Mucosa of stomach (tissue), 1 donor: ENCODE results near the gene EEF1A1.
"Not testable (repeated sequence)": the region's sequence is repeated elsewhere in the genome, so short reads cannot be mapped to it uniquely, and the experiment has no call there.

Experiments
- H3K27me3 ChIP-seq: one replicate; pipeline ENCODE4 v1.7.0; 2013; ENCODE audit warnings: mild to moderate bottlenecking, low read length; ENCODE audit not compliant: control insufficient read depth, insufficient read depth
- H3K36me3 ChIP-seq: one replicate; pipeline ENCODE4 v1.7.0; 2013; ENCODE audit warnings: low read length; ENCODE audit not compliant: control insufficient read depth, insufficient read depth
- H3K4me1 ChIP-seq: one replicate; pipeline ENCODE4 v1.7.0; 2013; ENCODE audit warnings: mild to moderate bottlenecking, low read length; ENCODE audit not compliant: control insufficient read depth, insufficient read depth
- H3K4me3 ChIP-seq: one replicate; pipeline ENCODE4 v1.7.0; 2013; ENCODE audit warnings: low read length
- H3K9ac ChIP-seq: one replicate; pipeline ENCODE4 v1.7.0; 2013; ENCODE audit warnings: mild to moderate bottlenecking, low read length, moderate library complexity
- H3K9me3 ChIP-seq: one replicate; pipeline ENCODE4 v1.7.0; 2013; ENCODE audit warnings: mild to moderate bottlenecking, low read length, moderate library complexity; ENCODE audit not compliant: control insufficient read depth
- donor health status: Pancreatic carcinoma.

EEF1A1 gene

DNA sequence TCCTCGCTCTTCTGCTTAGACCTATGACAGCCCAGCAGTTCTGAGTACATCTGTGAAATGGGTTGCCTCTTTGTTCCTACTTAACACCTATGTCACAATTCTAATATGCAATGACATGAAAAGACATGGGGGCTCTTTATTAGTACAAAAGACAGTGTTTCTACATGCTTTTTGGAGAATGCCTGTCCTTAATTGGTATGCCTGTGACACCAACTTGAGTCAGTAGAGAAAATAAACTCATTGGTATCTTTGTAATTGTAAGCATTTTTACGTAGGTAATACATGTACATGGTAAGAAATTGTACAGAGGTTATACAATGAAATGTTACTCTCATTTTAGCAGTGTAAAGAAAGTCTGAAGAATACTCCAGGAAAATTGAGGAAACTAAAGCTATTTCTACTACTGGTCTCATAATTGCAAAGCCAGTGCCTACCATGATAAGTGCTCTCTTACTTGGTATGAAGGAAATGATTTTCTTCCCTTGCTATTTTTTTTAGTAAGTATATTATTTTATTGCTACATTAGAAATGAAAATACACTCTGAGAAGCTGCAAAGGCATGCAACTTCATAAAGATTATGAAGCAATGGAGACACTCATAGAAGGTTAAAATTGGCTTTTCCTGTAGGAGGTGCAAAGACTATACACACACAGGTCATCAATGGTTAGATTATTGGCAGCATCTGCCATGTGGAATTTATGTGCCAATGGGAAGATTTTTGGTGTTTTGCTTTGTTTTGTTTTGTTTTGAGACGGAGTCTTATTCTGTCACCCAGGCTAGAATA, 4.9 kb upstream of the EEF1A1 start:
- H3K36me3 ChIP-seq: no peaks in the 10 kb centered on the region
- no peak overlapping the region for H3K4me3 ChIP-seq
- no peaks in the 10 kb centered on the region for H3K27me3 ChIP-seq
- no peaks in the 10 kb centered on the region for H3K9me3 ChIP-seq
- H3K4me1 ChIP-seq: peaks cover 13% of the 10 kb centered on the region
- H3K9ac ChIP-seq: no peak overlapping the region

DNA sequence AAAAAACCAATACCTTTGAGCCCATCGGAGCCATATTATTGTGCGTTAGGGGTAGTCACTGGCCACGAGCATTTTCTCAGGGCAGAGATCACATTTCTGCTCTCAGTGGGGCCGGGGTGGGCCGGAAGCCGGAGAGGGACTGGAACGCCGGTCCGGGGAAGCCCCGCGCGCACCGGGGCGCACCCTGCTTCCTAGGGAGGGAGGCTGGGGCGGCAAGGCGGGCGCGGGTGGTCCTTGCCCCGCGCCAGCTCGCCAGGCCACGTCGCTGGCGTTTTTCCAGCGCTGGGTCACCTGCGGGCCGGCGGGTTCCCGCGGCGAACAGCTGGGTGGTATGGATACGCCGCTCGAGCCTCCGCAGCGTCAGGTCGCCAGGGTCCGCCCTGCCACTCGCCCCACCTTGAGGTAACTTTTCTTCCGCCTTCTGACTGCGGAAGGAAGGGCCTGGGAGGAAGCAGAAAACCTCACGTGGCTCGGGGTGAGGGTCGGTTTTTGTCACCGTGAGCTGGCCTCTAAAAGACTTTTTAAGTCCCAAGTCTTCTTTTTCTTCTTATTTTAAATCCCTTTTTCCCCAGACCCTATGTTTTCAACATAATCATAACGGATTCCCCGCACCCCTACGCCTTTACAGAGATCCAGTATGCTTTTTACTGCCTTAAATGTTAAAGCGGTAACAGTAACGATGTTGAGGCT, 2.7 kb upstream of the EEF1A1 start:
- Histone ChIP-seq H3K9me3 (no peaks in the 10 kb centered on the region), H3K9ac (peak overlapping the region; percentile 87), H3K4me1 (peaks cover 19% of the 10 kb centered on the region), H3K36me3 (peaks cover 11% of the 10 kb centered on the region), H3K27me3 (no peaks in the 10 kb centered on the region), H3K4me3 (peak overlapping the region; percentile 71)

DNA sequence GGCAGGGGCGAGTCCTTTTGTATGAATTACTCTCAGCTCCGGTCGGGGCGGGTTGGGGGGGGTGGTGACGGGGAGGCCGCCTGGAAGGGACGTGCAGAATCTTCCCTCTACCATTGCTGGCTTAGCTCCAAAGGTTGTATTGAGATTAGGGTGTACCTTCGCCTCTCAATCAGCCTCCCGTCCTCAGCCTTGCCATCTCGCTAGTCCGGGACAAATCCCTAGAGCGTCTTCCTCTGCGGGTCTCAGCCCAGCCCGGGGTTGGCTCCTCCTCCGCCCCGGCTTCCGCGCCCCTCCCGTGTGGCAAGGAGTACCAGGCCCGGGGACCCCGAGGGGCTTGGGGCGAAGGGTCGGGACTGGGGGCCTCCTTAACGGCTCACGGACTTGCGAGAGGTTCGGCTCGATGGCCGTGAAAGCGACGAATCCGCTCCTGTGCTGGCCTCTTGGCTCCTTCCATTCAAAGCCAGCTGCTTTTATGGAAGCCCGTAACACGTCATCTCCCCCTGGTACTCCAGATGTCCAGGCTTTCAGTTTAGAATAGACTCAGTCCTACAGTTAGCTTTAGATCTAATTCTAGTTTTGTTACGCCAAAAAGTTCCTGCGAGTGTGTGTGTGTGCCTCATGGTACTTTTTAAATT, 636 bp upstream of the EEF1A1 start:
- Histone ChIP-seq H3K27me3 (no peaks in the 10 kb centered on the region), H3K4me1 (peaks cover 27% of the 10 kb centered on the region), H3K9ac (peak overlapping the region; percentile 97), H3K9me3 (no peaks in the 10 kb centered on the region), H3K4me3 (peak overlapping the region; percentile 76), H3K36me3 (peaks cover 11% of the 10 kb centered on the region)

DNA sequence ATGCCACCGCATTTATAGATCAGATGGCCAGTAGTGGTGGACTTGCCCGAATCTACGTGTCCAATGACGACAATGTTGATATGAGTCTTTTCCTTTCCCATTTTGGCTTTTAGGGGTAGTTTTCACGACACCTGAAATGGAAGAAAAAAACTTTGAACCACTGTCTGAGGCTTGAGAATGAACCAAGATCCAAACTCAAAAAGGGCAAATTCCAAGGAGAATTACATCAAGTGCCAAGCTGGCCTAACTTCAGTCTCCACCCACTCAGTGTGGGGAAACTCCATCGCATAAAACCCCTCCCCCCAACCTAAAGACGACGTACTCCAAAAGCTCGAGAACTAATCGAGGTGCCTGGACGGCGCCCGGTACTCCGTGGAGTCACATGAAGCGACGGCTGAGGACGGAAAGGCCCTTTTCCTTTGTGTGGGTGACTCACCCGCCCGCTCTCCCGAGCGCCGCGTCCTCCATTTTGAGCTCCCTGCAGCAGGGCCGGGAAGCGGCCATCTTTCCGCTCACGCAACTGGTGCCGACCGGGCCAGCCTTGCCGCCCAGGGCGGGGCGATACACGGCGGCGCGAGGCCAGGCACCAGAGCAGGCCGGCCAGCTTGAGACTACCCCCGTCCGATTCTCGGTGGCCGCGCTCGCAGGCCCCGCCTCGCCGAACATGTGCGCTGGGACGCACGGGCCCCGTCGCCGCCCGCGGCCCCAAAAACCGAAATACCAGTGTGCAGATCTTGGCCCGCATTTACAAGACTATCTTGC, 725 bp downstream of the EEF1A1 start:
- no peaks in the 10 kb centered on the region for H3K9me3 ChIP-seq
- H3K9ac ChIP-seq: peak overlapping the region; percentile 100
- no peaks in the 10 kb centered on the region for H3K27me3 ChIP-seq
- H3K4me1 ChIP-seq: peaks cover 35% of the 10 kb centered on the region
- peak overlapping the region; percentile 86 for H3K4me3 ChIP-seq
- H3K36me3 ChIP-seq: peaks cover 11% of the 10 kb centered on the region

DNA sequence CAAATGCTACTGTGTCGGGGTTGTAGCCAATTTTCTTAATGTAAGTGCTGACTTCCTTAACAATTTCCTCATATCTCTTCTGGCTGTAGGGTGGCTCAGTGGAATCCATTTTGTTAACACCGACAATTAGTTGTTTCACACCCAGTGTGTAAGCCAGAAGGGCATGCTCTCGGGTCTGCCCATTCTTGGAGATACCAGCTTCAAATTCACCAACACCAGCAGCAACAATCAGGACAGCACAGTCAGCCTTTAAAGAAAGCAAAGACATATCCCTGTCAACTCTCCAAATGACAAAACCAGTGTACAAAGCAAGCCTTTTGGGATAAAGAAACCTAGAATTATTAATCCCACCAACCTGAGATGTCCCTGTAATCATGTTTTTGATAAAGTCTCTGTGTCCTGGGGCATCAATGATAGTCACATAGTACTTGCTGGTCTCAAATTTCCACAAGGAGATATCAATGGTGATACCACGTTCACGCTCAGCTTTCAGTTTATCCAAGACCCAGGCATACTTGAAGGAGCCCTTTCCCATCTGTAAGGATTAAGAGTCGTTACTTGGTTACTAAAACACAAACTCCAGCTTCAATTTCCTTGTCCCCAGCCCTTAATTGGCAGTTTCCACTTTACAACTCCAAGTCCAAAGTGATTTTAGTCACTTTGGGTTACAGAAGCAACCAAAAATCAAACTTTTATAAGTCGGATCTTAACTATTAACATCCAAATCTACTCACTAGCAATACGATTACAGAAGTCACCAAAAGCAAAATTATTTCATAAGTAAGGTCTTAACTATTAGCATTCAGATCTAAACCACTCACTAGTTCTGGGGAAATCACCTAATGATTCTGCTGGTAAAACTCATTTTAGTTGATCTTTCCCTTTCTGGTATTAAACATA, 1.6 kb downstream of the EEF1A1 start:
- H3K27me3 ChIP-seq, H3K9me3 ChIP-seq: not testable (repeated sequence)
- Histone ChIP-seq H3K36me3 (peaks cover 11% of the 10 kb centered on the region), H3K9ac (peak overlapping the region; percentile 100), H3K4me3 (peak overlapping the region; percentile 86), H3K4me1 (peaks cover 36% of the 10 kb centered on the region)

DNA sequence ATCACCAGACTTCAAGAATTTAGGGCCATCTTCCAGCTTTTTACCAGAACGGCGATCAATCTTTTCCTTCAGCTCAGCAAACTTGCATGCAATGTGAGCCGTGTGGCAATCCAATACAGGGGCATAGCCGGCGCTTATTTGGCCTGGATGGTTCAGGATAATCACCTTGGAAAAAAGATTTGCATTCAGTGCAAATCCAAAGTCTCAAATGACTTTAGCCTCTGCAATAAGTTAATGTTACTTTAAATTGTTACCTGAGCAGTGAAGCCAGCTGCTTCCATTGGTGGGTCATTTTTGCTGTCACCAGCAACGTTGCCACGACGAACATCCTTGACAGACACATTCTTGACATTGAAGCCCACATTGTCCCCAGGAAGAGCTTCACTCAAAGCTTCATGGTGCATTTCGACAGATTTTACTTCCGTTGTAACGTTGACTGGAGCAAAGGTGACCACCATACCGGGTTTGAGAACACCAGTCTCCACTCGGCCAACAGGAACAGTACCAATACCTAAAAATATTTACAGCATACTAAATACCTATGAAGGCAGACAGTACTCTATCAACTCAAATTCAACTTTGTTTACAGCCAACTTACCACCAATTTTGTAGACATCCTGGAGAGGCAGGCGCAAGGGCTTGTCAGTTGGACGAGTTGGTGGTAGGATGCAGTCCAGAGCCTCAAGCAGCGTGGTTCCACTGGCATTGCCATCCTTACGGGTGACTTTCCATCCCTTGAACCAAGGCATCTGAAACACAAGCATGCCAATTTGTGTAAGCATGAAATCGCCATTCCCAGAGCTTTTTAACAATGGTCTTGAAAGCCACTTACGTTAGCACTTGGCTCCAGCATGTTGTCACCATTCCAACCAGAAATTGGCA, 2.5 kb downstream of the EEF1A1 start:
- H3K27me3 ChIP-seq, H3K9ac ChIP-seq, H3K9me3 ChIP-seq, H3K4me3 ChIP-seq: not testable (repeated sequence)
- Histone ChIP-seq H3K4me1 (peaks cover 36% of the 10 kb centered on the region), H3K36me3 (peaks cover 11% of the 10 kb centered on the region)

DNA sequence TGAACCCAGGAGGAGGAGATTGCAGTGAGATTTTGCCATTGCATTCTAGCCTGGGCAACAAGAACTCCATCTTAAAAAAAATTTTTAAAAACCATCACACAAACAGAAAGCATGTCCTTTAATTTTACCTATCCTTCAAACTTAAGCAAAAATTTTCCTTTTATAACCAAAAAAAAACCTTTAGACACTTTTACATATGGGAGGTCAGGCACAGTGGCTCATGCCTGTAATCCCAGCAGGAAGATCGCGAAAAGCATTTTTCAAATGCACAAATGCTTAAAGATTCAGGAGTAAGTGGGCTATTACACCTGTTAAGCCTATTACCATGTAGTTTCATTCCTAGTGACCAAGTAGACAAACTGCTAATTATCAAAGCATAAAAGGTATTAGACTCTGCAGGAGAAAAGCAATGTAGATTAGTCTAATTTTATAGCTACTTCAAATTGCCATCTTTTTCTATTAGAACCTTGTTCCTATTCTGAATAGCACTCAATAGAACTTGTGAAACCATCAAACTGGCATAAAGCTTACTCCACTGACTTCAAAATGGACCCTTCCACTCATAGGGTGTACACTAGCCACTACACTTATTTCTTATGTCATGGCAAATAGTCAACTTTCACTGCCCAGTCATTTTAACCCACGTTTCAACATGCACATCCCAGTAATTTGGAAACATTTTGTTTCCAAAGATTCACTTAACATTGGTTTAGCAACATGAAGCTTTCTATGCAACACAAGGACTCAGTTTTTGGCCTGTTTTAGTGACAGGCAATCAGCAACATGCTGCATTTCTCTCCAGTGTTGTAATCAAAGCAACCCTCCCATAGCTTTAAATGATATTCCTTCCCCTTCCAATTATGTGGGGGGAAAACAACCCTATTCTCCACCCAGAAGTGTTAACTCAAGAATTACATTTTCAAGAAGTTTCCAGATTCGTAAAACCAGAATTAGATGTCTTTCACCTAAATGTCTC, 4.0 kb downstream of the EEF1A1 start:
- Histone ChIP-seq H3K4me3 (no peak overlapping the region), H3K4me1 (peaks cover 24% of the 10 kb centered on the region), H3K36me3 (peaks cover 11% of the 10 kb centered on the region), H3K9ac (peak overlapping the region; percentile 2), H3K27me3 (no peaks in the 10 kb centered on the region), H3K9me3 (no peaks in the 10 kb centered on the region)

DNA sequence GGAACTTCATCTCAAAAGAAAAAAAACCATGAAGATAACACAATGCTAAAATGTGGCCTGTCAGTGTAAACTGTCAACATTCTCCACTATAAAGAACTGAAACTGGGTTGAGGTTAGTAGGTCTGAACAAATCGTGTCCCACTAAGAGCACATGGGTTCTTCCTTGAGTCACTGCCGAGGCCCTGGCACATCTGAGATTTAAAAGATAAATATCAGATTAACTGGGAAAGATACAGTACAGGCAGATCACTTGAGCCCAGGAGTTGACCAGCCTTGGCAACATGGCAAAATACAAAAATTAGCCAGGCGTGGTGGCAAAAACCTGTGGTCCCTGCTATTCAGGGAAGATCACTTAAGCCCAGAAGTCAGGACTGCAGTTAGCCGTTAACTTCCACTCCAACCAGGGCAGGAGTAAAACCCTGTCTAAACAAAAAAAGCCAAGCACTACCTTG, 5.6 kb downstream of the EEF1A1 start:
- Histone ChIP-seq H3K4me3 (no peak overlapping the region), H3K27me3 (no peaks in the 10 kb centered on the region), H3K9me3 (no peaks in the 10 kb centered on the region), H3K4me1 (peaks cover 24% of the 10 kb centered on the region), H3K9ac (no peak overlapping the region), H3K36me3 (peaks cover 11% of the 10 kb centered on the region)

DNA sequence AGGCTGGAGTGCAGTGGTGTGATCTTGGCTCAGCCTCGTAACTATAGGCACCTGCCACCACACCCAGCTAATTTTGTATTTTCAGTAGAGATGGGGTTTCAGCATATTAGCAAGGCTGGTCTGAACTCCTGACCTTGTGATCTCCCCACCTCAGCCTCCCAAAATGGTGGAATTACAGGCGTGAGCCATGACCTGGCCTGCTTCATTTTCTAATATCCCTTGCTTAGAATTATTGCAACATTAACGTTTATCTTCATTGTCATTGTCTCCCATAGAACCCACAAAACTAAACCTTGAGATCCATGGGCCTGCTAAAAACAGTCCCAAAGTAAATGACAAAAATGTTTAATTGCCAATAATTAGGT, 6.1 kb downstream of the EEF1A1 start:
- Histone ChIP-seq H3K4me1 (peaks cover 23% of the 10 kb centered on the region), H3K36me3 (peaks cover 9% of the 10 kb centered on the region), H3K9me3 (no peaks in the 10 kb centered on the region), H3K27me3 (no peaks in the 10 kb centered on the region), H3K4me3 (no peak overlapping the region), H3K9ac (no peak overlapping the region)

DNA sequence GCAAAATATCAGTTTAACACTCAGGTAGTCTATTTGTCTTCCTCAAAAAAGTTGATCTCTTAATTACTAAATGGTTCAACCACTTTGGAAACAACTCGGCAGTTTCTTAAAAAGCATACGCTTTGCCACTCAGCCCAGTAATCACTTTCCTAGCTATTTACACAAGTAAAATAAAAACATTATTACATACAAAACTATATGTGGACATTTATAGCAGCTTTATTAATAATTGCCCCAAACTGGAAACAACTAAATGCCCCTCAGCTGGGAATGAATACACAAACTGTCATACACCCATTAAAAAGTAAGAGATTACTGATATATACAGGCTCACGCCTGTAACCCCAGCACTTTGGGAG, 7.4 kb downstream of the EEF1A1 start:
- no peaks in the 10 kb centered on the region for H3K27me3 ChIP-seq
- H3K9me3 ChIP-seq: no peaks in the 10 kb centered on the region
- H3K36me3 ChIP-seq: no peaks in the 10 kb centered on the region
- H3K4me3 ChIP-seq: no peak overlapping the region
- no peak overlapping the region for H3K9ac ChIP-seq
- H3K4me1 ChIP-seq: peaks cover 17% of the 10 kb centered on the region
